Embryonic facial prominence (tissue), 1 donor: ENCODE data around the gene TECPR1.

Experiments
- DNase-seq: peaks from one replicate; pipeline ENCODE4 v3.0.0-alpha.2; 2016; ENCODE audit errors: extremely low spot score

The TECPR1 gene

GRCh38 chr7:98251601-98252424 is at the start of gene TECPR1:
Gene TECPR1 (minus strand): TSS chr7:98252232. CDS start chr7:98246146, 6,086 bp downstream.
- peak; percentile 68 for DNase-seq

- DNase-seq: no peak
These were observed 48.8 kb upstream of the TECPR1 start for GRCh38 chr7:98300595-98301372.

GRCh38 chr7:98297626-98298286 is 45.7 kb upstream of the TECPR1 start:
- DNase-seq: no peak

DNA sequence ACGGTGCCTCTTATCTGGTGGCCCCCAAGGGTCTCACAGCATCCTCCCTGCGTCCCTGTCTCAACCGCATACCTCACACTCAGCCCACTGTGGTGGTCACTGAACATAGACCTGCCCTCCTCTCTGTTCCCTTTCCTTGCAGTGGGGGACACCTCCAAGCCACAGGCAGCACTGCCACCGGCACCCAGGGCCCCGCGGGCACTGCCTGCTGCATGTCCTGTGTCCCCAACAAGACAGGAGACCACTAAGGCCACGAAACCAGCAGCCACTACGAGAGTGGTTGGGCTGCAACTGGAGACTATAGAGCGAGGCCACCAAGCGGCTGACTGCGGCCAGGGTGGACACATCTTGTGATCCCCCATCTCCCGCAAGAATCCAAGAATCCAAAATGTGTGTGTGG is 44.8 kb upstream of the TECPR1 start:
- DNase-seq: no peak

- no peak for DNase-seq
These were observed 43.6 kb upstream of the TECPR1 start for GRCh38 chr7:98295467-98296192.

GRCh38 chr7:98294798-98295382 is 42.9 kb upstream of the TECPR1 start:
- no peak for DNase-seq

- DNase-seq: no peak
These were observed 42.3 kb upstream of the TECPR1 start for GRCh38 chr7:98294326-98294725.

DNA sequence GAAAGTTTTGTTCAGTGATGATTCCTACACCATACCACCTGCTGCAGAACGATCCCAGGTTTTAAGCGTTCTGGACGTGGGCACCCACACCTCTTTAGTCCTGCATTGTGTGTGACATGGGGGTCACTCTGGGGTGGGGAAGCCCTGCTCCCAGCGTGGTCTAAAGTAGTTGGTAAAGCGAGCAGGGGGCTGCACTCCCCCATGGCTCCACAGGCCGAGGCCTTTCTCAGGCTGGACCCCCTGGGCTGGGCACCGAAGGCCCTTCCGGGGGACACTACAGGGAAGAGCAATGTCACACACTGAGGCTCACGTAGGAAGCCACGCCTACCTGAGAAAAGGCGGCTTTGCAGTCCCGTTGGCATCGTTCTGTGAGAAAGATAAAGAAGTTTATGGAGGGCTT is 41.7 kb upstream of the TECPR1 start:
- DNase-seq: no peak

GRCh38 chr7:98293265-98293664 is 41.2 kb upstream of the TECPR1 start:
- no peak for DNase-seq

DNA sequence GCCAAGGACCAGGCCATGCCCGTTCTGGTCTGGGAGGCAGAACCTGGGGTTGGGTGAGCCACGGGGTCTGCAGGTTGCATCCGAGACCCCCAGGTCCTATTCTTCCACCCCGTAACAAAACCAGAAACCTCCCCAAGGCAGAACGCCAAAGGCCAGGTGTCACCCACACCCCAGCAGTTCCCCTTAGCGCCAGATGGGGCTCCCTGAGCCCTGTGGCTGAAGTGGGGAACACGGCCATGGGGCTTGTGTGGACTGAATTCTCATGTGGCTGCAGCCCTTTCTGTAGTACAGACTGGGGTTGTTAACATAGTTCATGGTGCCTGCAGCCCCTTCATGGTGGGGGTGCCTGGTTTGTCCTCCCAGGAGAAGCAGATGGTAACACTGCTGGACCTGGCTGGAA is 39.7 kb upstream of the TECPR1 start:
- DNase-seq: no peak

- DNase-seq: no peak
These were observed 37.4 kb upstream of the TECPR1 start for GRCh38 chr7:98289333-98289875.

DNA sequence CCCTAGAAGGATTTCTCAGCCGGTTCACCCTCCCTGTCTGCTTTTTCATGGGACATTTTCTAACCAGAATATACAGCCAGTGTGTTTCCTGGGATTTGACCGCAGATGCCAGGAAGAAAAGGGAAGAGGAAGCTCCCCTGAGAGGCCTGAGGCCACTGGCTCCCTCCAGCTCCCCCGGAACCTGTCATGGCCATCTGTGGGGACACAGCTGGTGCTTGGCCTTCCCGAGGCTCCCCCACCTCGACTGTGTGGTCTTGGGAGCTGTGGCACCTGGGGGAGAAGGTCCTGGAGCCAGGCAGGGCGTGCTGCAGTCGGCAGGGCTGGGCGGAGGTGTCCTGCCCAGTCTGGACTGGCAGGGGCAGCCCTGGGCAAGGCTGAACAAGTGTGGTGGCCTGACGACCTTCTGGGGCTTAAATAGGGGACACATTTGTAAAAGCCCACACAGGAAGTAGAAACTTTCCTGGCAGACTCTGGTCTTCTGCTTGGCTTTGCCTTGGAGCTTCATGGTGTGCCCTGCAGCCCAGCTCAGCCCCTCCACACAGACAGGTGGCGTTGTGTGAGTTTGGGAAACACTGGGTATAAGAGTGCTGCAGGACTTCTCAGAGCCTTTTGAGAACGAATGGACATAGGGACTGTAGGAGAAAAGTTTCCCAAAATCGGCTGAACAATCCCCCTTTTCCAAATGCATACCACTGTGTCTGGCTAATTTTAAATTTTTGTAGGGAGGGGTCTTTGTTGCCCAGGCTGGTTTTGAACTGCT is 36.2 kb upstream of the TECPR1 start:
- no peak for DNase-seq

DNA sequence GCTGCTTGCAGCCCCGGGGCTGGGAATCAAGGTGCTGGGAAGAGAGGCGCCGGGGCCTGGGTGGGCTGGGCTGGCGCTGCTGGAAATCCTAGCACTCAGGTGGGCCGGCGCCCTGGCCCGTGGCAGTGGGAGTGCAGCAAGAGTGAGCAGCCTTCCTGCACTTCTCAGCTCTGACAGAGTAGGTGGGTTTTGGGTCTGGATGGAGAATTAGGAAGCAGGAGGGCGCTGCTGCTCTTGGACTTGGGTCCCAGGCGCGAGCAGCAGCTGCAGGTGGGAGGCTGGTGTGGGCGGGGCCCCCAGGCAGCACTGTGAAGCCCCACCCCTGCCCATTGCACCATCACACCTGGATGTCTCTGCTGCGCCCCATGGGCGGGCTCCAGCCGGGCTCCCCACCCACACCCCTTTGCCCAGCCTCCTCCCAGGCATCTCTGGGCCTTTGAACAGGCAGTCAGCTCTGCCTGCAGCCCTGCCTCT is 35.5 kb upstream of the TECPR1 start:
- no peak for DNase-seq

DNA sequence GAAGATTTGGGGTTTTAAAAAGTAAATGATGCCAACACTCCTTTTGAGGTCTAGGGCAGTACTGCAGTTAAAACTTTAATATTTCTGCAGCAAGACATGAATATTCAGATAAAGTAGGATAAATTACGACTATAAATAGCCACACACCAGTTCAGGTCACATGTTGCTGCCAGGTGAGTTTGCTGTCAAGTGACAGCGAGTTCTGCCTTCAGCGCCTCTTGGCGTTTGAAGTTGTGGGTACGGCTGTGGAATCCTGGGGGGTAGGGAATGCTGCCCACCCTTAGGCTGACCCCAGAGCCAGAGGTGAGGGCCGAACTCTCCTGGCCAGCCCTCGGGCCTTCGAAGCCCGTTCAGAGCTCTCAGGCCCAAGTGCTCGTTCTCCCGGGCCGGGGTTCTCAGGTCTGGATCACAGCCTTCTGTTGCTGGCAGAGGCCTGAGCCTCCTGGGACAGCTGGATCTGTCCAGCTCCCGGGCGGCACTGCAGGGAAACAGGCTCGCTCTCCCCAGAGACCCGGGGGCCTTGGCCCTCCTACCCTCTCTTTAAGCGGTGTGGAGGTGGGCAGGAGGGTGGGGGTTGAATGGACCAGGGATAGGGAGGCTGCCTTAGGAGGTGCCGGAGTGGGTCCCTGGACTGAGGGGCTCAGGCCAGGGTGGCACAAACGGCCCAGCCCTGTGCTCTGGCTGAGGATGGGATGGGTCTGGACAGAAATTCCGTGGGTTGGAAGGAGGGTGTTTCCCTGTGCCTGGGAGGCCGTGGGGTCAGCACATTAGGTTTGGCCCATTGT is 34.9 kb upstream of the TECPR1 start:
- no peak for DNase-seq

GRCh38 chr7:98286093-98286539 is 34.1 kb upstream of the TECPR1 start:
- no peak for DNase-seq

DNA sequence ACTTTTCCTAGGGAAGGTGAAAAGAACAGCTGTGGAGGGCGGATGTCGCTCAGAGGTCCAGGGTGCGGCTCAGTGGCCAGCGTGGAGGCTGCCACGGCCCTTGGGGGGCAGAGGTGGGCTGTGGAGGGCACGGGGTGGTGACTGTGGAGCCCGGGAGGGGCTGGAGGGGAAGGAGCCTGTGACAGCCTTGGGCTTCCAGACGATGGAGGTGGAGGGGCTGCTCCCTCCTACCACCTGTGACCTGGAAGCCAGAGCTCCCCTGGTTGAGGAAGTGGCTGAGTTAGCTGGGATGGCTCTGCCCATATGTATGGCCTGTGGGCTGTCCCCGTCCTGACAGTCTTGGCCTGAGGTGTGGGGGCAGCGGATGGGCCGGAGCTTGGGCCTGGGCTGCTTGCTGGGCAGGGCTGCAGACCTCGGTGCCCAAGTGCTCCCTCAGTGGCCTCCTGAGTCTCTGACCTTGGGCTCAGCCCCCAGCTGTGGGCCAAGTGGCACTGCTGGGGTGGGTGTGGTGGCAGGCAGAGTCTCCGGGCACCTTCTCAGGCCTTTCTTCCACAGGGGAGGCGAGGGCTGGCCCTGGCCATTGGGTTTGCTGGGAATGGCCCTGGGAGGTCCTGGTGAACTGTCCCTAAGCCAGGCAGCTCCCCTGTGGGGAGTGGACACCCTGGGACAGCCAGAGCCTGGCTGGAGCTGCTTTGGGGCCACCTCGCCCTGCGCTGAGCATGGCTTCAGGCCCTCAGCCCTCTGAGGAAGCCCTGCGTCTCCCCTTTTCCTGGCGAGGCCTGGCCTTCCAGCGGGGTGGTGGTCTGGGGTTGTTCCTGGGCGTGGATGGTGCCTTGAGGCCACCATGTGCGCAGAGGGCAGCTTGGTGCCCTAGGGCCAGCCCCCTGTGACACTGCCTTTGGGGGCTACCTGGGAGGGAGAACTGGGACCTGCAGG is 33.4 kb upstream of the TECPR1 start:
- no peak for DNase-seq

DNA sequence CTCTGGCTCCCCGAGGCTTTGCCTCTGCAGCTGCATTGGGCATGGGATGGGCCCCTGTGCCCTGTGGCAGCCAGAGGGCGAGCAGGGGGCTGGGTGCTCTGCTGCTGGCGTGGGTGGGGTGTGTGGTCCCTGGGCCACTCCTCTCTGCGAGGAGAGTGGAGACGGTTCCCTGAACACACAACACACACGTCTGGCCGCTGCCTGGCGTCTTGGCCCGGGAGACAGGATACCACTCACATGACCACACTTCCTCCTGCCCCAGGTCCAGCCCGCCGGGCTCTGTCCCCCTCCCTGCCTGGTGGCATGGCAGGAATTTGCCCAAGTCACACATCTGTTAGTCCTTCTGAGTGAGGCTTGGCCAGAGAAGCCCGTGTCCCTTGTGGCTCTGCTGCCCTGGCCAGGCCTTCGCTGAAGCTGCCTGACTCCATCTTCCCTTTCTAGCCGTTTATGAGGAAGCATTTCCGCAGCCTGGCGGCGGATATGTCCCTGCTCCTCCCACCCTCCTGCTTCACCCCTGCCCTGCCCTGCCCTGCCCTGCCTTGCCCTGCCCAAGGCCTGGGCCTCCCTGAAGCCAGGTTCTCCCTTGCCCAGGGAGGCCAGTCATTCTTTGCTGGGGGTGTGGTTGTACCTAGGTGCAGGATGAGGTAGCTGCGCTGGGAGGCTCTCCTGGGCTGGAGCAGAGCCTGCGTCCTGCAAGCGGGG is 32.5 kb upstream of the TECPR1 start:
- DNase-seq: no peak

DNA sequence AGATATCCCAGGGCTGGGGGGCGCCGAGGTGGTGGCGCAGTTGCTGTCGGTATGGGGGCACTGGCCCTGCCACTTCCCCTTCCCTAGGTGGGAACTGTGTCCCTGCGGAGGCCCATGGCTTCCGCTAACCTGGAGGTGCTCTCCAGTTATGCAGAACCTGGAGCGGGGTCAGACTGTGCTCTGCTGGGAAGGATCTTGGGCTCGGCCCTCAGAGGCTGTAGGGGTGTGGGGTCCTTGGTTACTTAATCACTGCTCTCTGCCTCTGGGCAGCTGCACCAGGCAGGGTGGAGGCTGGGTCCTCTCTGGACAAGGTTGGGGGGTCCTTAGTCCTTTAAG is 31.8 kb upstream of the TECPR1 start:
- DNase-seq: no peak
